ENCODE measurements around the gene HMX2.

The HMX2 gene
- 0 to 0.19 (median 0) reads per million in 9 experiments for total RNA-seq

GRCh38 chr10:123147635-123148413 is at the start of gene HMX2:
Gene HMX2, plus strand, starts transcription at chr10:123148136. Its CDS starts 243 bp downstream, at chr10:123148379.
- H3K4me3 Mint-ChIP-seq: peak within 1 kb of the TSS; percentile 68 to 71
- ATAC-seq (replicated peaks): peak; percentile 34
- H3K27me3 Mint-ChIP-seq: peaks cover 55 to 82% of the 10 kb centered on the region in 2 donors
- peaks cover 30 to 35% of the 10 kb centered on the region in 2 donors for H3K4me1 Mint-ChIP-seq (ENCODE audit: low read depth in 2 of 2)
- H3K27ac Mint-ChIP-seq: peak within 1 kb of the TSS in 1 of 2 donors; percentile 5
- peaks cover 6% of the 10 kb centered on the region for H3K36me3 Mint-ChIP-seq (ENCODE audit: insufficient read depth)
- no peak for DNase-seq
- H3K9me3 Mint-ChIP-seq: no peaks in the 10 kb centered on the region

- peaks cover 9 to 47% of the 10 kb centered on the region in 2 donors for H3K27me3 Mint-ChIP-seq
- no peak for ATAC-seq (replicated peaks)
- H3K27ac Mint-ChIP-seq: no peak overlapping the region
- H3K4me3 Mint-ChIP-seq: no peak overlapping the region
- H3K36me3 Mint-ChIP-seq (ENCODE audit: insufficient read depth): no peaks in the 10 kb centered on the region
- DNase-seq: no peak
- no peaks in the 10 kb centered on the region for H3K4me1 Mint-ChIP-seq (ENCODE audit: low read depth in 2 of 2)
- H3K9me3 Mint-ChIP-seq: no peaks in the 10 kb centered on the region
Measured at GRCh38 chr10:123100030-123100762, 47.7 kb upstream of the HMX2 start.

- Mint-ChIP-seq H3K36me3 (ENCODE audit: insufficient read depth) (no peaks in the 10 kb centered on the region), H3K4me3 (no peak overlapping the region), H3K27ac (no peak overlapping the region), H3K4me1 (ENCODE audit: low read depth in 2 of 2) (no peaks in the 10 kb centered on the region), H3K27me3 (peaks cover 8 to 48% of the 10 kb centered on the region in 2 donors), H3K9me3 (no peaks in the 10 kb centered on the region)
- ATAC-seq (replicated peaks): no peak
- DNase-seq: no peak
Measured at GRCh38 chr10:123101872-123102271, 46.1 kb upstream of the HMX2 start.

- no peaks in the 10 kb centered on the region for H3K36me3 Mint-ChIP-seq (ENCODE audit: insufficient read depth)
- H3K27ac Mint-ChIP-seq: no peak overlapping the region
- peaks cover 8 to 43% of the 10 kb centered on the region in 2 donors for H3K27me3 Mint-ChIP-seq
- no peak for ATAC-seq (replicated peaks)
- no peaks in the 10 kb centered on the region for H3K4me1 Mint-ChIP-seq (ENCODE audit: low read depth in 2 of 2)
- no peaks in the 10 kb centered on the region for H3K9me3 Mint-ChIP-seq
- H3K4me3 Mint-ChIP-seq: no peak overlapping the region
- DNase-seq: no peak
Measured at GRCh38 chr10:123102673-123103072, 45.3 kb upstream of the HMX2 start.

GRCh38 chr10:123103944-123104343 is 44.0 kb upstream of the HMX2 start:
- Mint-ChIP-seq H3K36me3 (ENCODE audit: insufficient read depth) (no peaks in the 10 kb centered on the region), H3K4me3 (no peak overlapping the region), H3K27me3 (peaks cover 10 to 43% of the 10 kb centered on the region in 2 donors), H3K9me3 (no peaks in the 10 kb centered on the region), H3K4me1 (ENCODE audit: low read depth in 2 of 2) (no peaks in the 10 kb centered on the region), H3K27ac (no peak overlapping the region)
- ATAC-seq (replicated peaks) (no peak), DNase-seq (no peak)

- no peak for DNase-seq
- no peak for ATAC-seq (replicated peaks)
- no peaks in the 10 kb centered on the region for H3K4me1 Mint-ChIP-seq (ENCODE audit: low read depth in 2 of 2)
- H3K36me3 Mint-ChIP-seq (ENCODE audit: insufficient read depth): no peaks in the 10 kb centered on the region
- peaks cover 21 to 61% of the 10 kb centered on the region in 2 donors for H3K27me3 Mint-ChIP-seq
- no peaks in the 10 kb centered on the region for H3K9me3 Mint-ChIP-seq
- no peak overlapping the region for H3K27ac Mint-ChIP-seq
- H3K4me3 Mint-ChIP-seq: no peak overlapping the region
Measured at GRCh38 chr10:123109466-123109865, 38.5 kb upstream of the HMX2 start.

- H3K27me3 Mint-ChIP-seq: peaks cover 46 to 72% of the 10 kb centered on the region in 2 donors
- H3K36me3 Mint-ChIP-seq (ENCODE audit: insufficient read depth): no peaks in the 10 kb centered on the region
- ATAC-seq (replicated peaks): no peak
- H3K27ac Mint-ChIP-seq: no peak overlapping the region
- H3K9me3 Mint-ChIP-seq: no peaks in the 10 kb centered on the region
- H3K4me1 Mint-ChIP-seq (ENCODE audit: low read depth in 2 of 2): no peaks in the 10 kb centered on the region
- DNase-seq: no peak
- no peak overlapping the region for H3K4me3 Mint-ChIP-seq
Measured at GRCh38 chr10:123117644-123118417, 30.1 kb upstream of the HMX2 start.

DNA sequence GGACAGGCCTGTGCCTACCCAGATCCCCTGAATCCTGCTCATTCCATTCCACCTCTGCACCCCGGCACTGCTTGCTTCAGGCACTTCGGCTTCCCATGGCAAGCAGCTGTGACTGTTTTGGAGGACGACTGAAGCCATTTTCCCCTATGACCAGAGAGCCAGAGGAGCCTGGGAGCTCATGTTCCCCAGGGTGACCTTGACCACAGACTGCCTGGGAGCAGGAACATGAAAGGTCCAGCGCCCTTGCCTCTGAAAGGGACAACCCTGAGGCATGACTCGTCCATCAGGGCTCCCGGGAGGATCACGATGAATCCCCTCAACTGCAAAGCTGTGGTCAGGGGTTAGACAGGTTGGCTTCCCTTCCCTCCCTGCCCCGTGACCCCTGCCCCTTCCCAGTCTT is 28.9 kb upstream of the HMX2 start:
- Mint-ChIP-seq H3K36me3 (ENCODE audit: insufficient read depth) (no peaks in the 10 kb centered on the region), H3K27me3 (peaks cover 41 to 70% of the 10 kb centered on the region in 2 donors), H3K4me3 (no peak overlapping the region), H3K4me1 (ENCODE audit: low read depth in 2 of 2) (no peaks in the 10 kb centered on the region), H3K27ac (no peak overlapping the region), H3K9me3 (no peaks in the 10 kb centered on the region)
- DNase-seq (no peak), ATAC-seq (replicated peaks) (no peak)

DNA sequence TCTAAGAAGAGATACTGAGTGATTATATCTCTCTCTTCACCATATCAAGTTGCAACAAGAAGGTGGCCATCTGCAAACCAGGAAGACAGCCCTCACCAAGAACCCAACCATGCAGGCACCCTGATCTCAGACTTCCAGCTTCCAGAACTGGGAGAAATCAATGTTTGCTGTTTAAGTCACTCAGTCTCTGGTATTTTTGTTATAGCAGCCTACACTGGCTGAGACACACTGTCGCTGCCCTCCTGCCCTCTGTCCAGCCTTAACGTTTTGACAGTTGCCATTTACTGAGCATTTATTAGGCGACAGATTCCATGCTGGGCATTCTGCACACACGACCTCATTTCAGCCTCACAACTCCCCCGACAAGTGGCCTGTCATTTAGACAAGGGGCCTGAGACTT is 21.7 kb upstream of the HMX2 start:
- no peaks in the 10 kb centered on the region for H3K36me3 Mint-ChIP-seq (ENCODE audit: insufficient read depth)
- no peak overlapping the region for H3K27ac Mint-ChIP-seq
- DNase-seq (no peak), ATAC-seq (replicated peaks) (no peak)
- H3K27me3 Mint-ChIP-seq: peaks cover 68 to 87% of the 10 kb centered on the region in 2 donors
- no peak overlapping the region for H3K4me3 Mint-ChIP-seq
- no peaks in the 10 kb centered on the region for H3K4me1 Mint-ChIP-seq (ENCODE audit: low read depth in 2 of 2)
- no peaks in the 10 kb centered on the region for H3K9me3 Mint-ChIP-seq

GRCh38 chr10:123129618-123130271 is 18.2 kb upstream of the HMX2 start:
- Mint-ChIP-seq H3K4me1 (ENCODE audit: low read depth in 2 of 2) (peaks cover 14 to 16% of the 10 kb centered on the region in 2 donors), H3K4me3 (no peak overlapping the region), H3K36me3 (ENCODE audit: insufficient read depth) (peaks cover 3% of the 10 kb centered on the region), H3K9me3 (no peaks in the 10 kb centered on the region), H3K27me3 (peaks cover 92 to 96% of the 10 kb centered on the region in 2 donors), H3K27ac (no peak overlapping the region)
- ATAC-seq (replicated peaks): no peak
- no peak for DNase-seq

DNA sequence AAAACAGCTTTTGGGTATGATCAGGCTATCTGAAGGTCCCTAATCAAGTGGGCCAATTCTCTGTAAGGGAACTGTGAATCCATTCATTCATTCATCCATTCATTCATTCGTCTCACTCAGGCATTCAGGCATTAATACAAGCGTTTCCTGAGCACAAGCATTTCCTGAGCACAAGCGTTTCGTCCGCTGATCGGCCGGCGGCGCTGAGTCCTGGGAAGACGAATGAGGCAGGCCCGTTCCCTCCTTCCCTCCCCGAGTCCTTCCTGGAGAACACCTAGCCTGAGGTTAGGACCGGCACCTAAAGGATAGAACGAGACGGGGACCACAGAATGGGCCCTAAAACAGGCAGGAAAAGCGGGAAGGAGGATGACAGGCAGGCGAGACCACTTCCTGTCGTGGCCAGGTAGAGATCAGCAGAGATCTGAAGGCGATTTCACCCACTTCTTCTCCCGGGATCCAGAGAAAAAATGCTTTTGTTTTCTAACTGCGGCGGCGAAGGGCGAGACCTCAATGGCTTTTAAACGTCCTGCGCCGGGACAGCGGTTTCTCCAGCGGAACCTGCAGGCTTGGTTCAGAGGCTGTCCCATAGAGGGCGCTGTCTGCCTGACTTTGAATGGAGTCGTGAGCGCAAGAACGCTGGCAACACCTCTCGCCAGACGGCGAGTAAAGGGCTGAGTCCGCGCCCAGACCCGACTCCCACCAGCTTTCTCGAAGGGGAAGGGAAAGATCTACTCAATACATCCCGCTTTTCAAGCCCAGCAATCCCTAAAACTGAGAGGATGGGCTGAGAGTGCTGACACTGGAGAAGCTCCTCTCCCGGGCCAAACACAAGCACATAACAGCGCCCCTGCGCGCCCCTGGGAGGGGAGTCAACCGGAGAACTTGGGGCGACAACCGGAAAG is 15.1 kb upstream of the HMX2 start:
- H3K36me3 Mint-ChIP-seq (ENCODE audit: insufficient read depth): peaks cover 12% of the 10 kb centered on the region
- peaks cover 72 to 82% of the 10 kb centered on the region in 2 donors for H3K27me3 Mint-ChIP-seq
- H3K27ac Mint-ChIP-seq: no peak overlapping the region
- DNase-seq (peak; percentile 85 to 87 (median 86)), ATAC-seq (replicated peaks) (peak; percentile 75)
- H3K4me1 Mint-ChIP-seq (ENCODE audit: low read depth in 2 of 2): peaks cover 19 to 23% of the 10 kb centered on the region in 2 donors
- peak overlapping the region; percentile 56 to 69 for H3K4me3 Mint-ChIP-seq
- H3K9me3 Mint-ChIP-seq: no peaks in the 10 kb centered on the region

Data from effector memory CD8-positive, alpha-beta T cell (primary cell).